Body of pancreas (tissue), 4 donors: ENCODE measurements around the gene WRAP73.
A peak's percentile ranks its signal among the peaks of the same experiment; 100 is the strongest.
"Not testable (repeated sequence)": the region's sequence is repeated elsewhere in the genome, so short reads cannot be mapped to it uniquely, and the experiment has no call there.

ENCODE experiments used
- POLR2A ChIP-seq, 3 donors: fragments of 450-650 bp; IDR thresholded peaks; one replicate each; pipeline ENCODE4 v1.6.1; 2016; ENCODE audit warnings: antibody characterized with exemption in 3 of 3, mild to moderate bottlenecking in 2 of 3
- TF ChIP-seq, protein P1 (sequence below), 7 experiments: fragments of 450-650 bp in 4 of 7; fragments of 200-600 bp in 3 of 7; sonication (generic) in 3 of 7; IDR thresholded peaks; one replicate each; pipeline ENCODE4 v1.5.1; 2016 to 2019; ENCODE audit warnings: antibody characterized with exemption in 7 of 7

DNA sequence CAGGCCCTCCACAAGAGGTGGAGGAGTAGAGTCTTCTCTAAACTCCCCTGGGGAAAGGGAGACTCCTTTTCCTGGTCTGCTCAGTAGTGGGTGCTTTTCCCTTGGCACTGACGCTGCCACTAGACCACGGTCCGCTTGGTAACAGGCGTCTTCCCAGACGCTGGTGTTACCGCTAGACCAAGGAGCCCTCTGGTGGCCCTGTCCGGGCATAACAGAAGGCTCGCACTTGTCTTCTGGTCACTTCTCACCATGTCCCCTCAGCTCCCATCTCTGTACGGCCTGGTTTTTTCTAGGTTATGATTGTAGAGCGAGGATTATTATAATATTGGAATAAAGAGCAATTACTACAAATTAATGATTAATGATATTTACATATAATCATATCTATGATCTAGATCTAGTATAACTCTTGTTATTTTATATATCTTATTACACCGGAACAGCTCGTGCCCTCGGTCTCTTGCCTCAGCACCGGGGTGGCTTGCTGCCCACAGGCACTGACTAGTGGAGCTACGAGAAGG lies 28.7 kb downstream of the WRAP73 start:
- TF ChIP-seq, protein P1, sequence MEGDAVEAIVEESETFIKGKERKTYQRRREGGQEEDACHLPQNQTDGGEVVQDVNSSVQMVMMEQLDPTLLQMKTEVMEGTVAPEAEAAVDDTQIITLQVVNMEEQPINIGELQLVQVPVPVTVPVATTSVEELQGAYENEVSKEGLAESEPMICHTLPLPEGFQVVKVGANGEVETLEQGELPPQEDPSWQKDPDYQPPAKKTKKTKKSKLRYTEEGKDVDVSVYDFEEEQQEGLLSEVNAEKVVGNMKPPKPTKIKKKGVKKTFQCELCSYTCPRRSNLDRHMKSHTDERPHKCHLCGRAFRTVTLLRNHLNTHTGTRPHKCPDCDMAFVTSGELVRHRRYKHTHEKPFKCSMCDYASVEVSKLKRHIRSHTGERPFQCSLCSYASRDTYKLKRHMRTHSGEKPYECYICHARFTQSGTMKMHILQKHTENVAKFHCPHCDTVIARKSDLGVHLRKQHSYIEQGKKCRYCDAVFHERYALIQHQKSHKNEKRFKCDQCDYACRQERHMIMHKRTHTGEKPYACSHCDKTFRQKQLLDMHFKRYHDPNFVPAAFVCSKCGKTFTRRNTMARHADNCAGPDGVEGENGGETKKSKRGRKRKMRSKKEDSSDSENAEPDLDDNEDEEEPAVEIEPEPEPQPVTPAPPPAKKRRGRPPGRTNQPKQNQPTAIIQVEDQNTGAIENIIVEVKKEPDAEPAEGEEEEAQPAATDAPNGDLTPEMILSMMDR (IDR thresholded peaks at IDR 0.05): peak; percentile 19 to 72 (median 56)
- not testable (repeated sequence) for TF ChIP-seq POLR2A (IDR thresholded peaks at IDR 0.05)
